NCI-H524 treated with DMSO at 0.1 percent for 48 hours (cell line): ENCODE data around the gene DOCK4.
"Not testable (repeated sequence)": the region's sequence is repeated elsewhere in the genome, so short reads cannot be mapped to it uniquely, and the experiment has no call there.

ENCODE experiments used
- DNase-seq: peaks from one replicate; lab custom pipeline; 2025; lab: John Stamatoyannopoulos, UW

DOCK4 gene

GRCh38 chr7:112206238-112206990 lies at the start of gene DOCK4, which contains the start of gene ZNF277:
DOCK4 (minus strand) TSS chr7:112206399; CDS start chr7:112206138, 261 bp downstream.
ZNF277 (plus strand) TSS chr7:112206695; CDS start chr7:112206717, 22 bp downstream.
- DNase-seq = peak; percentile 92

GRCh38 chr7:112255388-112255720 lies 49.2 kb upstream of the DOCK4 start:
- no peak for DNase-seq

- no peak for DNase-seq
These were observed 48.6 kb upstream of the DOCK4 start for GRCh38 chr7:112254709-112255387.

- no peak for DNase-seq
These were observed 48.0 kb upstream of the DOCK4 start for GRCh38 chr7:112254156-112254555.

GRCh38 chr7:112252691-112253090 lies 46.5 kb upstream of the DOCK4 start:
- DNase-seq = no peak

- no peak for DNase-seq
These were observed 45.9 kb upstream of the DOCK4 start for GRCh38 chr7:112252141-112252540.

- not testable (repeated sequence) for DNase-seq
These were observed 43.8 kb upstream of the DOCK4 start for GRCh38 chr7:112249967-112250366.

- no peak for DNase-seq
These were observed 42.4 kb upstream of the DOCK4 start for GRCh38 chr7:112248598-112248997.

- DNase-seq = no peak
These were observed 32.8 kb upstream of the DOCK4 start for GRCh38 chr7:112238852-112239610.

GRCh38 chr7:112238330-112238729 lies 32.1 kb upstream of the DOCK4 start:
- no peak for DNase-seq

GRCh38 chr7:112236597-112236996 lies 30.4 kb upstream of the DOCK4 start:
- DNase-seq = no peak

GRCh38 chr7:112234147-112234546 lies 27.9 kb upstream of the DOCK4 start:
- DNase-seq = no peak

GRCh38 chr7:112233048-112233697 lies 27.0 kb upstream of the DOCK4 start:
- no peak for DNase-seq

GRCh38 chr7:112232212-112232978 lies 26.2 kb upstream of the DOCK4 start:
- no peak for DNase-seq

- no peak for DNase-seq
These were observed 22.4 kb upstream of the DOCK4 start for GRCh38 chr7:112228632-112229031.

GRCh38 chr7:112226701-112227276 lies 20.6 kb upstream of the DOCK4 start:
- no peak for DNase-seq

GRCh38 chr7:112225006-112225405 lies 18.8 kb upstream of the DOCK4 start:
- DNase-seq = peak; percentile 90

- DNase-seq = no peak
These were observed 18.0 kb upstream of the DOCK4 start for GRCh38 chr7:112224186-112224585.

- DNase-seq = no peak
These were observed 17.1 kb upstream of the DOCK4 start for GRCh38 chr7:112223310-112223709.

GRCh38 chr7:112220877-112221434 lies 14.8 kb upstream of the DOCK4 start:
- DNase-seq = no peak

GRCh38 chr7:112215787-112216186 lies 9.6 kb upstream of the DOCK4 start:
- no peak for DNase-seq
